ENCODE results near the gene MPND.

MPND gene

DNA sequence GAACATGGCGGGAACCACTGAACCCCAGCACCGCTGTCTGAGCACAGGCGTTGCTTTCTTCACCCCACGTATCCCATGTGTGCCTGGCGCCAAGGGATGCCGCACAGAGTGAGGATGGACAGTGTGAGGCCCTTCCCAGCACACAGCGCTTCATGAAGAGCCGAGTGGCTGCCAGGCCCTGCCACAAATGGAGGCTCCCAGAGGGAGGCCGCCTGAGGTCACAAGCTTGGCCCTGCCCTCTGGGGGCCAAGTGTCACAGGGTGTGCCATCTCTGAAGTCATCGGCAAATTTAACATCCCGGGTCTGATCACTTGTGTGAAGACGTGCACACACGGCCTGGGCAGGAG lies 24.4 kb downstream of the MPND start:
- TF ChIP-seq, protein P1, sequence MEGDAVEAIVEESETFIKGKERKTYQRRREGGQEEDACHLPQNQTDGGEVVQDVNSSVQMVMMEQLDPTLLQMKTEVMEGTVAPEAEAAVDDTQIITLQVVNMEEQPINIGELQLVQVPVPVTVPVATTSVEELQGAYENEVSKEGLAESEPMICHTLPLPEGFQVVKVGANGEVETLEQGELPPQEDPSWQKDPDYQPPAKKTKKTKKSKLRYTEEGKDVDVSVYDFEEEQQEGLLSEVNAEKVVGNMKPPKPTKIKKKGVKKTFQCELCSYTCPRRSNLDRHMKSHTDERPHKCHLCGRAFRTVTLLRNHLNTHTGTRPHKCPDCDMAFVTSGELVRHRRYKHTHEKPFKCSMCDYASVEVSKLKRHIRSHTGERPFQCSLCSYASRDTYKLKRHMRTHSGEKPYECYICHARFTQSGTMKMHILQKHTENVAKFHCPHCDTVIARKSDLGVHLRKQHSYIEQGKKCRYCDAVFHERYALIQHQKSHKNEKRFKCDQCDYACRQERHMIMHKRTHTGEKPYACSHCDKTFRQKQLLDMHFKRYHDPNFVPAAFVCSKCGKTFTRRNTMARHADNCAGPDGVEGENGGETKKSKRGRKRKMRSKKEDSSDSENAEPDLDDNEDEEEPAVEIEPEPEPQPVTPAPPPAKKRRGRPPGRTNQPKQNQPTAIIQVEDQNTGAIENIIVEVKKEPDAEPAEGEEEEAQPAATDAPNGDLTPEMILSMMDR (IDR thresholded peaks at IDR 0.05), result no peak
- Histone ChIP-seq H3K4me1 (peaks cover 47% of the 10 kb centered on the region), H3K4me2 (ENCODE audit: low read length) (no peak overlapping the region), H3K9ac (no peak overlapping the region), H3K27ac (peak overlapping the region; percentile 99), H3K36me3 (ENCODE audit: control insufficient read depth, insufficient read depth, low read length) (no peaks in the 10 kb centered on the region), H3K9me3 (ENCODE audit: control insufficient read depth, low read length) (no peaks in the 10 kb centered on the region), H3K27me3 (ENCODE audit: control insufficient read depth, insufficient read depth, low read length) (no peaks in the 10 kb centered on the region), H2AFZ (no peak overlapping the region), H3K79me2 (peaks cover 47% of the 10 kb centered on the region), H3K4me3 (ENCODE audit: low read depth, low read length) (no peak overlapping the region)

DNA sequence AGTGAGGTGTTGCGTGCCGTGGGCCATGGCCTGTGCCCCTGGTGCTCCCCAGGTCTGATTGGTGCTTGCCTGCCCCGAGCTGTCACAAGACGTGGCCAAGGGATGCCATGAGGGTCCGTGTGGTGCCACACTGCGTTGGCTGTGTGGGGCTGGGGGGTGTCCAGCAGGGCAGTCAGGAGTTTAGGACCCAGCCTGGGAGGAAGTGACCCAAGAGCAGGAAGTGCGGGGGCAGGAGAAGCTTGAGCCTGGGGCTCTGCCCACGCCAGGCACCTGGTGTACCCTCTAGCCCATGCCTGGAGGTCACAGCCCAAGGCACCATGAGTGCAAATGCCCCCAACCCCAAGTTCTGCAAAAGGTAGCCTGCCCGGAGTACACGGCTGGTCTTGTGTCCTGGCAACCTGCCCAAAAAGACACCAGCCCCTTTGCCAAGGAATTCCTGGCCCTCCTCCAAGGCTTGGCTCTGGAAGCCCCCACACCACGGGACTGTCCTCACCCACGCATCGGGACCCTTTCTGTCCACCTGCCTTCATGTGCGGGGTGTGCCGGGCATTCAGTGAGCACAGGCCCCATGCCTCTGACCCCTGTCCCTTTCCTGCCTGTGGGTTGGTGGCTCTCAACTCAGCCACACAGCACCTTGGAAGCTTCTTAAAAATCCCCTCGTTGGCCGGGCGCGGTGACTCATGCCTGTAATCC lies 24.9 kb downstream of the MPND start:
- Histone ChIP-seq H3K9me3 (ENCODE audit: control insufficient read depth, low read length) (no peaks in the 10 kb centered on the region), H3K79me2 (peaks cover 48% of the 10 kb centered on the region), H3K27ac (peak overlapping the region; percentile 99), H3K27me3 (ENCODE audit: control insufficient read depth, insufficient read depth, low read length) (no peaks in the 10 kb centered on the region), H3K4me2 (ENCODE audit: low read length) (no peak overlapping the region), H3K9ac (no peak overlapping the region), H3K36me3 (ENCODE audit: control insufficient read depth, insufficient read depth, low read length) (no peaks in the 10 kb centered on the region), H2AFZ (no peak overlapping the region), H3K4me3 (ENCODE audit: low read depth, low read length) (no peak overlapping the region), H3K4me1 (peaks cover 52% of the 10 kb centered on the region)
- TF ChIP-seq, protein P1 (IDR thresholded peaks at IDR 0.05), result no peak

- no peak overlapping the region for H3K9ac ChIP-seq
- H3K27ac ChIP-seq, result peak overlapping the region; percentile 99
- TF ChIP-seq, protein P1 (IDR thresholded peaks at IDR 0.05), result peak; percentile 2
- peak overlapping the region; percentile 70 for H3K4me2 ChIP-seq (ENCODE audit: low read length)
- H3K9me3 ChIP-seq (ENCODE audit: control insufficient read depth, low read length), result no peaks in the 10 kb centered on the region
- H3K27me3 ChIP-seq (ENCODE audit: control insufficient read depth, insufficient read depth, low read length), result no peaks in the 10 kb centered on the region
- H2AFZ ChIP-seq, result no peak overlapping the region
- peaks cover 63% of the 10 kb centered on the region for H3K4me1 ChIP-seq
- H3K79me2 ChIP-seq, result peaks cover 48% of the 10 kb centered on the region
- H3K4me3 ChIP-seq (ENCODE audit: low read depth, low read length), result peak overlapping the region; percentile 41
- H3K36me3 ChIP-seq (ENCODE audit: control insufficient read depth, insufficient read depth, low read length), result no peaks in the 10 kb centered on the region
Measured at GRCh38 chr19:4369109-4369887, 25.9 kb downstream of the MPND start.

DNA sequence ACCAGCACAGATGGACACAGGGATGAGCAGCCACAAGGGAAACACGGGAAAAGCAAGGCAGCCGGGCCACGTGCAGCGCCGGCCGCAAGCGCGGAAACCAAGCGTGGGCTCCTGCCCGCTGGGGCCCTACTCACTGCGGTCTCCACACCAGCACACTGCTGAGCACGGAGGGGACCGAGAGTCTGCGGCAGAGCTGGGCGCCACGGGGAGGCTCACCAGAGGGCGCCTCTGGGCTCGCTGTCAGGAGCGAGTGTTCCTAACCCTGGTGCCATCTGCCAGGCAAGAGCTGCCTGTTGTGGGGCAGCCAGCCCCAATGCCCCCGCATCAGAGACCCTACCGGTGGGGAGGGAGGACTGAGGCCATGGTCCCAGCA lies 26.5 kb downstream of the MPND start:
- Histone ChIP-seq H3K27me3 (ENCODE audit: control insufficient read depth, insufficient read depth, low read length) (no peaks in the 10 kb centered on the region), H3K79me2 (peaks cover 48% of the 10 kb centered on the region), H3K27ac (peak overlapping the region; percentile 99), H3K4me3 (ENCODE audit: low read depth, low read length) (no peak overlapping the region), H3K4me2 (ENCODE audit: low read length) (peak overlapping the region; percentile 70), H3K9ac (no peak overlapping the region), H3K4me1 (peaks cover 68% of the 10 kb centered on the region), H3K9me3 (ENCODE audit: control insufficient read depth, low read length) (no peaks in the 10 kb centered on the region), H2AFZ (no peak overlapping the region), H3K36me3 (ENCODE audit: control insufficient read depth, insufficient read depth, low read length) (no peaks in the 10 kb centered on the region)
- TF ChIP-seq, protein P1 (IDR thresholded peaks at IDR 0.05), result peak; percentile 62
